Stimulated activated CD4-positive, alpha-beta T cell treated with anti-CD3 and anti-CD28 coated beads, Interleukin-2, amount 100 ng/mL, for 4 hours (primary cell): ENCODE data around the gene STK11.
A peak's percentile ranks its signal among the peaks of the same experiment; 100 is the strongest.
"Not testable (repeated sequence)": the region's sequence is repeated elsewhere in the genome, so short reads cannot be mapped to it uniquely, and the experiment has no call there.

ENCODE experiments used
- DNase-seq: peaks from one replicate; pipeline ENCODE4 v3.0.0-alpha.2; 2020; ENCODE audit warnings: low read depth

The STK11 gene

GRCh38 chr19:1238369-1239303 lies 33.1 kb downstream of the STK11 start:
- DNase-seq, result no peak

DNA sequence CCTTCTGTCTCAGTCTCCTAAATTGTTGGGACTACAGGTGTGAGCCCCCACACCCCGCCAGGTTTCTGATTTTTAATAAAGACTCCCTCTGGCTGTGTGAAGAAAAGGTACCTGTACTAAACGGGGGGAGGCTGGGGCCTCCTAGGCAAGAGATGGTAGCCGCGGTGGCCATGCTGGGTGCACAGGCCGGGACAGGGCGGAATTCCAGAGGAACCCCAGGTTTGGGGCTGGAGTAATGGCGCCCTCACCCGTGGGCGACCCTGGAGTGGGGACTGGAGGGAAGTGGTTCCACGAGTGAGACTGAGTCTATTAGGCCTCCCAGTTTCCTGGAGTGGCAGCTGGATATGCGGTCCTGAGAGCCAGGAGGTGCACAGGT lies 33.8 kb downstream of the STK11 start:
- DNase-seq, result no peak

- DNase-seq, result peak; percentile 94
Observed at GRCh38 chr19:1239796-1240737, 34.5 kb downstream of the STK11 start.

GRCh38 chr19:1240925-1241324 lies 35.3 kb downstream of the STK11 start:
- DNase-seq, result no peak

DNA sequence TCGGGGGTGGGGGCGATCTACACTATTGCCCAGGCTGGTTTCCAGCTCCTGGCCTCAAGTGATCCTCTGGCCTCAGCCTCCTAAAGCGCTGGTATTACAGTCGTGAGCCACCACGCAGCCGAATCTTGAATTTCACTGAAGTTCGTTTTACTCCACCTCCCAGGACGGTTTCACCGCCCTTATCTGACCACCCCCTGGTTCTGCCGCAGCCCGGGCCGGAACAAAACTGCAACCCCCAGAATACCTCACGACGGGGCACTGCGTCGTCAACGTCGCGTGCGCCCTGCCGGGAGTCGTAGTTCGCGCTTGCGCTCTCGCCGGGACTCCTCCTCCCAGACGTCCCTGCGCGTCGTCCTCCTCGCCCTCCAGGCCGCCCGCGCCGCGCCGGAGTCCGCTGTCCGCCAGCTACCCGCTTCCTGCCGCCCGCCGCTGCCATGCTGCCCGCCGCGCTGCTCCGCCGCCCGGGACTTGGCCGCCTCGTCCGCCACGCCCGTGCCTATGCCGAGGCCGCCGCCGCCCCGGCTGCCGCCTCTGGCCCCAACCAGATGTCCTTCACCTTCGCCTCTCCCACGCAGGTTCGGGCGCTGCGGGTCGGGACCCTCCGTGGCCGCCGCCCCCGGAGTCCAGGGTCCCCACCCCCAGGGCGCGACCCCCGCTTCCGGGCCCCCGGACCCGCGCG lies 36.0 kb downstream of the STK11 start, which contains the start of gene ATP5F1D:
Gene ATP5F1D (plus strand): TSS at position 335 of the 679 bp plus-strand sequence. CDS start 100 bp downstream, at position 435.
- DNase-seq, result peak; percentile 88

DNA sequence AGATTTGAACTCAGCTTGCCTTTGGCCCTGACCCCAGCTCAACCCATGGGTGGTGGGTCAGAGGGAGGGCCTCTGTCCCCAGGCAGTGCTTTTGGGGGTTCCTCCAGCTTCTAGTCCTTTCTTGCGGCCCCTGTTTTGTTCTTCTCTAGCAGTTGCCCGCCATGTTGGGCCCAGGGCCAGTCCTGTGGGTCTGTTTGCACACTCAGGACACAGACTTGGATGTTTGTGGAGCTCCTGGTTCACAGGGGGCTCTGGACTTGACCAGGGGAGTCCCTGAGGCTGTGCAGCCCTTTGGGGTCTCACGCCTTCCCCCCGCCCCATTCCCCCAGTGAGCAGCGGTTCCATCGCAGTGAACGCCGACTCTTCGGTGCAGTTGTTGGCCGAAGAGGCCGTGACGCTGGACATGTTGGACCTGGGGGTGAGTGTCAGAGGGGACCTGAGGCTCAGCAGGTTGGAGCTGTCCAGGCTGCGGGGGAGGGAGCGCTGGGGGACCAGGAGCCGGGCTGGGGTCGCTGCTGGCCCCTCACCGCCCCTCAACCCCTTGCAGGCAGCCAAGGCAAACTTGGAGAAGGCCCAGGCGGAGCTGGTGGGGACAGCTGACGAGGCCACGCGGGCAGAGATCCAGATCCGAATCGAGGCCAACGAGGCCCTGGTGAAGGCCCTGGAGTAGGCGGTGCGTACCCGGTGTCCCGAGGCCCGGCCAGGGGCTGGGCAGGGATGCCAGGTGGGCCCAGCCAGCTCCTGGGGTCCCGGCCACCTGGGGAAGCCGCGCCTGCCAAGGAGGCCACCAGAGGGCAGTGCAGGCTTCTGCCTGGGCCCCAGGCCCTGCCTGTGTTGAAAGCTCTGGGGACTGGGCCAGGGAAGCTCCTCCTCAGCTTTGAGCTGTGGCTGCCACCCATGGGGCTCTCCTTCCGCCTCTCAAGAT lies 38.5 kb downstream of the STK11 start:
- DNase-seq, result peak; percentile 79

- no peak for DNase-seq
Observed at GRCh38 chr19:1244693-1245451, 39.3 kb downstream of the STK11 start.

GRCh38 chr19:1245494-1246264 lies 40.1 kb downstream of the STK11 start:
- DNase-seq, result no peak

- not testable (repeated sequence) for DNase-seq
Observed at GRCh38 chr19:1246265-1247087, 40.9 kb downstream of the STK11 start.

DNA sequence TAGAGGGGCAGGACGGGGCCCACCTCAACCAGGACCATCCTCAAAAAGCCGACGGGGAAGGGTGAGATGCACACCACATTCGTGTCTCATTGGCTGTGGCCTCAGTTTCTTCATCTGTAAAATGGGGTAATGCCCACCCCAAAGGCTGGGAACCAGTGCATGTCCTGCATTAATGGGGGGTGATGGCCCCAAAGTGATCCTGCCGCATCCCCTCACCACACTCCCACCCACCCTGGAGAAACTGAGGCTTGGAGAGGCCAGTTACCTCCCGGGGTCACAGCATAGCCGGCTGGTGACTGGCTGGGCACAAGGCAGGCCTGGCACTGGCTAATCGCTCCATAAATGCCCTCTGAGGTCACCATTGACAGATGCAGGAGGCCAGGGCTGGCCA lies 42.2 kb downstream of the STK11 start:
- DNase-seq, result no peak

GRCh38 chr19:1248139-1248785 lies 42.7 kb downstream of the STK11 start, which contains the start of gene MIDN:
MIDN (plus strand) TSS chr19:1248583; CDS start chr19:1250297, 1,714 bp downstream.
- no peak for DNase-seq

DNA sequence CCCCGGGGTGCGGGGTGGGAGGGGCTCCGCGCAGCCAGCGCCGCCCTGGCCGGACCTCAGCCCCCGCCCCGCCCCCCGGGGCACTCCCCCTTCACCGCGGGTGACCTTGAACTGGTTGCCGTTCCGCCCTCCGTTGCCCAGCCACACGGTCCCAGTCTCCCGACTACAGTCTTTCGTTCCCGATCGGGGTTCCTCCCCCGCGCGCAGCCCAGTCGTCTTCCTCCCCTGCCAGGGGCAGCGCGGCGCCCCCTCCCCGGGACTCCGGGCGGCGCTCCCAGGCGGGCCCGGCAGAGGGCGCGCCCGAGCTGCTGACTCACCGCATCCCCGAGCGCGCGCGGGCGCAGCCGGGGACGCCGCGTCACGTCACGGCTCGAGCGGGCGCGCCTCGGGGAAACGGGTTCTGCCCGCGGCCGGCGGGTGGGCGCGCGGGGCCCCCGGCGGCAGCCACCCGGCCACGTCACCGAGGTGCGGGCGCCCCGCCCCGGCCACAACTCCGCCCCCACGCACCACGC lies 43.3 kb downstream of the STK11 start:
- DNase-seq, result peak; percentile 83

- peak; percentile 92 for DNase-seq
Observed at GRCh38 chr19:1249298-1249989, 43.9 kb downstream of the STK11 start.

GRCh38 chr19:1249990-1250436 lies 44.4 kb downstream of the STK11 start:
- no peak for DNase-seq

DNA sequence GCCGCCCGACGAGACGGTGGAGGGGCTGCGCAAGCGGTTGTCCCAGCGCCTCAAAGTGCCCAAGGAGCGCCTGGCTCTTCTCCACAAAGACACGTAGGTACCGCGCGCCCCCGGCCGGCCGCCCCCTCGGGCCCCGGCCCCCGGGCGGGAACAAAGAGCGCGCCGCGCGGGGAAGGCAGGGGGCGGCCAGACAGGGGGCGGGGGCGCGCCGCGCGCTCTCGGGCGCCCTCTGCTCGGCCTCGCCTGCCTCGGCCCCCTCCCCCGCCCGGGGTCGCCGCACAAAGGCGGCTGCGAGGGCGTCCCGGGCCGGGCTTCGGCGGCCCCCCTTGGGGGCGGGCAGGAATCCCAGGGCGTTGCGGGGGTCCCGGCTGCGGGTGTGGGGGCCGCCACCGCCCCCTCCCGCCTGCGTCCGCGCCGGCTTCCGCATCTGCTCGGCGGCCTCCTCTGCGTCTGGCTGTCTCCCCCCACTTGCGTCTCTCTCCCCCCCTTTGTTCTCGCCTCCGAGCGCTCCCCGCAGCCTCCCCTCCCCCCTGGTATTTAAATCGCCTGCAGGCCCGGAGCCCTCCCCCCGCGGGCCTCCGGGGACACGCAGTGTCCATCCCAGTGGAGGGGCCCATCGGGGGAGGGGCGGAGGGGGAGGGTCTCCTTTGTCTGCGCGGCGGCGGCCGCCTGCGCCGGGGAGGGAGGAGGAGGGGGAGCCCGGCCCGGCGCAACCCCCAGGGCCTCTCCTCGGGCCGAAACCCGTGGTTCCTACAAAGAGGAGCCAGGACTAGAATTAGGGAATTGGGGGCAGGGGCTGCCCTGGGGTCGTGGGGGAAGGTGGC lies 45.1 kb downstream of the STK11 start:
- no peak for DNase-seq
